Stomach (tissue), 4 donors: ENCODE data around the gene LGALS9.

ENCODE experiments used
- EP300 ChIP-seq: sonication (generic); formaldehyde crosslinking; IDR thresholded peaks from one replicate; pipeline ENCODE4 v1.6.1; 2017; ENCODE audit warnings: antibody characterized with exemption
- POLR2A ChIP-seq, 4 donors: fragments of 450-650 bp; IDR thresholded peaks; one replicate each; pipeline ENCODE4 v1.6.1; 2016; ENCODE audit warnings: antibody characterized with exemption in 4 of 4, control low read depth in 2 of 4, mild to moderate bottlenecking in 1 of 4, moderate library complexity in 1 of 4
- POLR2AphosphoS5 ChIP-seq, 3 donors: sonication (generic); formaldehyde crosslinking; IDR thresholded peaks; one replicate each; pipeline ENCODE4 v1.6.1; 2016; ENCODE audit warnings: antibody characterized with exemption in 3 of 3
- TF ChIP-seq, protein P1 (sequence below), 7 experiments: fragments of 450-650 bp in 4 of 7; fragments of 200-600 bp in 3 of 7; sonication (generic) in 3 of 7; IDR thresholded peaks; one replicate each; pipeline ENCODE4 v1.5.1; 2016 to 2019; ENCODE audit warnings: antibody characterized with exemption in 7 of 7, control low read depth in 2 of 7, mild to moderate bottlenecking in 1 of 7

DNA sequence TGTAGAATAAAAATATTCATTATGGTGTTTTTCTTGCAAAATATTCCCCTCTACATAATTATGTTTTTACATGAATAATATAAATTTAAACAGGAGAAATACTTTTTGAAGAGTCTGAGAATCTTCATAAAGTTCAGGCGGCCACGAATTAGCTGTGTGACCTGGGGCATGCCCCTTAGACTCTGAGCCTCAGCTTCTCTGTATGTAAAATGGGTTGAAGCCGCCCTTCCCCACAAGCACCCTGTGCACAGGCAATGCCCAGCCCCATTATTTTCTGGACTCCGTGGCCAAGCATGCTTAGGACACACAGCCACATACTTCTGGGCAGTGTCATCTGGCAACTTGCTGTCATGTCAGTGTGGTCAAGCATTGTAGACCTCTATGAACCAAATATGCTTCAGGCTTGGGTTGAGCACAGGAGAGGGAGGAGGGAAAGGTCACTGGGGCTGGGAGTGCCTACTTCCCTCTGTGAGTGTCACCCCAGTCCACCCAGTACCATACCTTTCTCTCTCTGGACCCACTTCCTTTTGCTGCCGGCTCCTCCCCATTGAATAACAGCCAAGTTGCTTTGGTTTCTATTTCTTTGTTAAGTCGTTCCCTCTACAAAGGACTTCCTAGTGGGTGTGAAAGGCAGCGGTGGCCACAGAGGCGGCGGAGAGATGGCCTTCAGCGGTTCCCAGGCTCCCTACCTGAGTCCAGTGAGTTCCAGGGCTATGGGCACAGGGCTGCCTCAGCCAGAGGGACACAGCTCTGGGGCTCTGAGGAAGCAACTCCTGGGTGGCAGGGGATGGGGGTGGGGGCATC lies at the start of gene LGALS9:
- TF ChIP-seq EP300, result no peak
- TF ChIP-seq, protein P1, sequence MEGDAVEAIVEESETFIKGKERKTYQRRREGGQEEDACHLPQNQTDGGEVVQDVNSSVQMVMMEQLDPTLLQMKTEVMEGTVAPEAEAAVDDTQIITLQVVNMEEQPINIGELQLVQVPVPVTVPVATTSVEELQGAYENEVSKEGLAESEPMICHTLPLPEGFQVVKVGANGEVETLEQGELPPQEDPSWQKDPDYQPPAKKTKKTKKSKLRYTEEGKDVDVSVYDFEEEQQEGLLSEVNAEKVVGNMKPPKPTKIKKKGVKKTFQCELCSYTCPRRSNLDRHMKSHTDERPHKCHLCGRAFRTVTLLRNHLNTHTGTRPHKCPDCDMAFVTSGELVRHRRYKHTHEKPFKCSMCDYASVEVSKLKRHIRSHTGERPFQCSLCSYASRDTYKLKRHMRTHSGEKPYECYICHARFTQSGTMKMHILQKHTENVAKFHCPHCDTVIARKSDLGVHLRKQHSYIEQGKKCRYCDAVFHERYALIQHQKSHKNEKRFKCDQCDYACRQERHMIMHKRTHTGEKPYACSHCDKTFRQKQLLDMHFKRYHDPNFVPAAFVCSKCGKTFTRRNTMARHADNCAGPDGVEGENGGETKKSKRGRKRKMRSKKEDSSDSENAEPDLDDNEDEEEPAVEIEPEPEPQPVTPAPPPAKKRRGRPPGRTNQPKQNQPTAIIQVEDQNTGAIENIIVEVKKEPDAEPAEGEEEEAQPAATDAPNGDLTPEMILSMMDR (IDR thresholded peaks at IDR 0.05), result peak in 1 of 7 experiments; percentile 5
- peak in 2 of 3 donors; percentile 86 to 88 for TF ChIP-seq POLR2AphosphoS5 (IDR thresholded peaks at IDR 0.05)
- TF ChIP-seq POLR2A (IDR thresholded peaks at IDR 0.05), result peak in 1 of 4 donors; percentile 24
